Endodermal cell (in vitro differentiated cells): Measurements from ENCODE around the gene STX19. TPM values are rescaled to one million over a fixed set of nuclear protein-coding genes. Genes with fewer than 3 reads are reported as not detected.

ENCODE experiments used
- DNase-seq: peaks from one replicate; pipeline ENCODE4 v3.0.0-alpha.2; 2017
- H3K27ac ChIP-seq: 2 replicates; pipeline ENCODE4 v1.5.1; 2013; ENCODE audit warnings: mild to moderate bottlenecking, low read depth, low read length, moderate library complexity
- H3K27me3 ChIP-seq: 2 replicates; pipeline ENCODE4 v1.6.1; 2013; ENCODE audit warnings: mild to moderate bottlenecking, low read length, moderate library complexity; ENCODE audit not compliant: insufficient read depth, control insufficient read depth, poor library complexity, severe bottlenecking
- H3K36me3 ChIP-seq: 2 replicates; pipeline ENCODE4 v1.7.0; 2013; ENCODE audit warnings: mild to moderate bottlenecking, low read length, moderate library complexity; ENCODE audit not compliant: control insufficient read depth, insufficient read depth
- H3K4me1 ChIP-seq: one replicate; pipeline ENCODE4 v1.7.0; 2013; ENCODE audit warnings: low read length; ENCODE audit not compliant: control insufficient read depth, insufficient read depth
- H3K4me3 ChIP-seq: 2 replicates; pipeline ENCODE4 v1.5.1; 2013; ENCODE audit warnings: mild to moderate bottlenecking, low read length, moderate library complexity
- H3K9ac ChIP-seq: 2 replicates; pipeline ENCODE4 v1.6.1; 2013; ENCODE audit warnings: mild to moderate bottlenecking, low read length, moderate library complexity; ENCODE audit not compliant: poor library complexity, severe bottlenecking; ENCODE audit errors: extremely low read depth
- H3K9me3 ChIP-seq: 2 replicates; pipeline ENCODE4 v1.6.1; 2013; ENCODE audit warnings: mild to moderate bottlenecking, low read length, moderate library complexity; ENCODE audit not compliant: control insufficient read depth
- H3K27ac Mint-ChIP-seq: 2 replicates; pipeline ENCODE4 v1.8.0; 2020; ENCODE audit warnings: mixed read lengths
- H3K27me3 Mint-ChIP-seq: 2 replicates; pipeline ENCODE4 v1.8.0; 2021; ENCODE audit warnings: mild to moderate bottlenecking, mixed read lengths; ENCODE audit not compliant: insufficient read depth
- H3K36me3 Mint-ChIP-seq: 2 replicates; pipeline ENCODE4 v1.8.0; 2020; ENCODE audit warnings: low read depth, mixed read lengths
- H3K4me1 Mint-ChIP-seq: 2 replicates; pipeline ENCODE4 v1.8.0; 2020; ENCODE audit warnings: mixed read lengths
- H3K4me3 Mint-ChIP-seq: 2 replicates; pipeline ENCODE4 v1.8.0; 2020; ENCODE audit warnings: mild to moderate bottlenecking, moderate library complexity, mixed read lengths
- H3K9me3 Mint-ChIP-seq: 2 replicates; pipeline ENCODE4 v1.8.0; 2020; ENCODE audit warnings: mild to moderate bottlenecking, mixed read lengths
- CTCF ChIP-seq: fragments of 200-600 bp; sonication (generic); conservative IDR thresholded peaks from 2 replicates; pipeline ENCODE4 v1.5.0; 2021; ENCODE audit warnings: antibody characterized with exemption, mild to moderate bottlenecking
- WGBS, 2 experiments: methylation state at CpG; one replicate each; pipeline versions ENCODE4 v1.1.5 to v1.1.7; 2013; ENCODE audit warnings: missing lambda C conversion rate in 2 of 2, mixed read lengths in 1 of 2; ENCODE audit not compliant: insufficient coverage in 1 of 2, insufficient read length in 1 of 2; 5-methylcytosine and 5-hydroxymethylcytosine counted together
- total RNA-seq, 2 donors: library from RNA; stranded (reverse); fragmentation: NEBNext Ultra II Directional in 1 of 2; extraction: Animal tissue kit (Norgen Biotek cat#: 25700) in 1 of 2; gene quantifications; 2 replicates in 1 of 2; 3 replicates in 1 of 2; pipeline ENCODE4 v1.2.1, GENCODE V29; 2021

STX19 gene
- total RNA-seq, 2 donors from 2014 or later = not detected

GRCh38 chr3:94070341-94070911, 42.0 kb upstream of the STX19 start:
- Histone ChIP-seq H3K4me3 (no peak overlapping the region), H3K9me3 (peaks cover 29% of the 10 kb centered on the region), H3K27ac (no peak overlapping the region), H3K4me1 (no peaks in the 10 kb centered on the region), H3K9ac (no peak overlapping the region), H3K27me3 (no peaks in the 10 kb centered on the region), H3K36me3 (peaks cover 26% of the 10 kb centered on the region)
- H3K4me1 Mint-ChIP-seq = peaks cover 11% of the 10 kb centered on the region
- peak overlapping the region; percentile 63 for H3K27ac Mint-ChIP-seq
- no peaks in the 10 kb centered on the region for H3K27me3 Mint-ChIP-seq
- no peak for DNase-seq
- WGBS, 2 experiments = 89 to 96% methylated on average over 5 to 6 of the region's 6 CpGs
- TF ChIP-seq CTCF = no peak
- peaks cover 46% of the 10 kb centered on the region for H3K36me3 Mint-ChIP-seq
- no peak overlapping the region for H3K4me3 Mint-ChIP-seq
- H3K9me3 Mint-ChIP-seq = peaks cover 26% of the 10 kb centered on the region

- peak; percentile 79 for TF ChIP-seq CTCF
Observed at GRCh38 chr3:94069194-94069813, 40.9 kb upstream of the STX19 start.

GRCh38 chr3:94066506-94067500, 38.4 kb upstream of the STX19 start:
- TF ChIP-seq CTCF = no peak
- H3K4me3 Mint-ChIP-seq = peak overlapping the region; percentile 33
- peaks cover 15% of the 10 kb centered on the region for H3K9me3 Mint-ChIP-seq
- H3K36me3 Mint-ChIP-seq = peaks cover 29% of the 10 kb centered on the region
- Histone ChIP-seq H3K27me3 (no peaks in the 10 kb centered on the region), H3K9ac (no peak overlapping the region), H3K9me3 (peaks cover 22% of the 10 kb centered on the region), H3K36me3 (peaks cover 24% of the 10 kb centered on the region), H3K27ac (no peak overlapping the region), H3K4me1 (peaks cover 4% of the 10 kb centered on the region), H3K4me3 (peak overlapping the region; percentile 70)
- DNase-seq = peak; percentile 66
- peaks cover 28% of the 10 kb centered on the region for H3K4me1 Mint-ChIP-seq
- H3K27ac Mint-ChIP-seq = peak overlapping the region; percentile 85
- H3K27me3 Mint-ChIP-seq = no peaks in the 10 kb centered on the region
- WGBS, 2 experiments = 61 to 73% methylated on average over 6 of the region's 6 CpGs

More at GRCh38 chr3:94069194-94069813, 40.9 kb upstream of the STX19 start:
- peaks cover 51% of the 10 kb centered on the region for H3K36me3 Mint-ChIP-seq
- Histone ChIP-seq H3K9me3 (peaks cover 29% of the 10 kb centered on the region), H3K36me3 (peaks cover 29% of the 10 kb centered on the region), H3K4me1 (peaks cover 4% of the 10 kb centered on the region), H3K9ac (no peak overlapping the region), H3K4me3 (no peak overlapping the region), H3K27ac (no peak overlapping the region), H3K27me3 (no peaks in the 10 kb centered on the region)
- 59% methylated on average over 1 of the region's 4 CpGs; no CpG with 5 or more reads in 1 of the 2 experiments for WGBS, 2 experiments
- H3K27me3 Mint-ChIP-seq = no peaks in the 10 kb centered on the region
- DNase-seq = no peak
- H3K27ac Mint-ChIP-seq = no peak overlapping the region
- peaks cover 20% of the 10 kb centered on the region for H3K4me1 Mint-ChIP-seq
- no peak overlapping the region for H3K4me3 Mint-ChIP-seq
- peaks cover 26% of the 10 kb centered on the region for H3K9me3 Mint-ChIP-seq
